ENCODE measurements around the gene EZH2. TPM values are rescaled to one million over a fixed set of nuclear protein-coding genes. Genes with fewer than 3 reads are reported as not detected.

Gene EZH2
- total and polyA plus RNA-seq, 4 donors = 3.6 to 14.8 (median 4.4) TPM

GRCh38 chr7:148871030-148871429, 13.1 kb downstream of the EZH2 start:
- DNase-seq (no peak), ATAC-seq (ENCODE audit: insufficient read depth, low FRiP score) (no peak)
- no peak overlapping the region for H3K27ac ChIP-seq (ENCODE audit: low read depth in 1 of 2, low read length in 1 of 2)
- H3K27me3 ChIP-seq (ENCODE audit: control insufficient read depth in 3 of 3, insufficient read depth in 3 of 3, low read length in 2 of 3) = no peaks in the 10 kb centered on the region
- no peaks in the 10 kb centered on the region for H3K4me1 ChIP-seq (ENCODE audit: control insufficient read depth in 5 of 5, insufficient read depth in 5 of 5, low read length in 5 of 5)
- H3K9me3 ChIP-seq (ENCODE audit: control insufficient read depth in 4 of 4, insufficient read depth in 3 of 4, low read length in 3 of 4) = peaks cover 0 to 7% (median 0%) of the 10 kb centered on the region in 4 donors
- 90 to 95% methylated on average over 3 of the region's 3 CpGs for WGBS, 2 donors
- no peak for TF ChIP-seq CTCF (IDR thresholded peaks at IDR 0.05; ENCODE audit: control extremely low read depth, extremely low read depth)
- no peak overlapping the region for H3K4me3 ChIP-seq
- H3K36me3 ChIP-seq (ENCODE audit: control insufficient read depth in 4 of 4, insufficient read depth in 4 of 4, low read length in 4 of 4) = no peaks in the 10 kb centered on the region
- H3K9ac ChIP-seq (ENCODE audit: insufficient read depth in 1 of 2, low read length in 2 of 2) = no peak overlapping the region

- no peak overlapping the region for H3K4me3 ChIP-seq
- no peaks in the 10 kb centered on the region for H3K36me3 ChIP-seq (ENCODE audit: control insufficient read depth in 4 of 4, insufficient read depth in 4 of 4, low read length in 4 of 4)
- TF ChIP-seq CTCF (IDR thresholded peaks at IDR 0.05; ENCODE audit: control extremely low read depth, extremely low read depth) = no peak
- H3K27ac ChIP-seq (ENCODE audit: low read depth in 1 of 2, low read length in 1 of 2) = no peak overlapping the region
- no peak for DNase-seq
- H3K9ac ChIP-seq (ENCODE audit: insufficient read depth in 1 of 2, low read length in 2 of 2) = no peak overlapping the region
- no peaks in the 10 kb centered on the region for H3K4me1 ChIP-seq (ENCODE audit: control insufficient read depth in 5 of 5, insufficient read depth in 5 of 5, low read length in 5 of 5)
- WGBS, 2 donors = 60% methylated on average over 5 of the region's 5 CpGs
- H3K27me3 ChIP-seq (ENCODE audit: control insufficient read depth in 3 of 3, insufficient read depth in 3 of 3, low read length in 2 of 3) = no peaks in the 10 kb centered on the region
- no peak for ATAC-seq (ENCODE audit: insufficient read depth, low FRiP score)
- H3K9me3 ChIP-seq (ENCODE audit: control insufficient read depth in 4 of 4, insufficient read depth in 3 of 4, low read length in 3 of 4) = peaks cover 0 to 7% (median 0%) of the 10 kb centered on the region in 4 donors
Observed at GRCh38 chr7:148868378-148868674, 15.8 kb downstream of the EZH2 start.

- H3K9me3 ChIP-seq (ENCODE audit: control insufficient read depth in 4 of 4, insufficient read depth in 3 of 4, low read length in 3 of 4) = peaks cover 0 to 7% (median 0%) of the 10 kb centered on the region in 4 donors
- no peak overlapping the region for H3K9ac ChIP-seq (ENCODE audit: insufficient read depth in 1 of 2, low read length in 2 of 2)
Observed at GRCh38 chr7:148867596-148868377, 16.3 kb downstream of the EZH2 start.

More at GRCh38 chr7:148867596-148868377, 16.3 kb downstream of the EZH2 start:
- DNase-seq (no peak), ATAC-seq (ENCODE audit: insufficient read depth, low FRiP score) (no peak)
- TF ChIP-seq CTCF (IDR thresholded peaks at IDR 0.05; ENCODE audit: control extremely low read depth, extremely low read depth) = no peak
- WGBS, 2 donors = 83% methylated on average over 3 of the region's 3 CpGs
- H3K27me3 ChIP-seq (ENCODE audit: control insufficient read depth in 3 of 3, insufficient read depth in 3 of 3, low read length in 2 of 3) = no peaks in the 10 kb centered on the region
- H3K27ac ChIP-seq (ENCODE audit: low read depth in 1 of 2, low read length in 1 of 2) = no peak overlapping the region
- H3K4me1 ChIP-seq (ENCODE audit: control insufficient read depth in 5 of 5, insufficient read depth in 5 of 5, low read length in 5 of 5) = peaks cover 0 to 1% (median 0%) of the 10 kb centered on the region in 5 donors
- H3K36me3 ChIP-seq (ENCODE audit: control insufficient read depth in 4 of 4, insufficient read depth in 4 of 4, low read length in 4 of 4) = no peaks in the 10 kb centered on the region
- H3K4me3 ChIP-seq = no peak overlapping the region

All from lung (tissue), 12 donors.